Left ventricle myocardium inferior (tissue), 1 donor: ENCODE measurements around the gene PAN3. TPM values are rescaled to one million over a fixed set of nuclear protein-coding genes. Genes with fewer than 3 reads are reported as not detected.

Experiments used
- DNase-seq: peaks from one replicate; pipeline ENCODE4 v3.0.0-alpha.2; 2020
- H3K27ac ChIP-seq: fragments of 200-600 bp; replicated peaks from 2 replicates; pipeline ENCODE4 v1.8.0; 2021
- H3K27me3 ChIP-seq: fragments of 200-600 bp; 2 replicates; pipeline ENCODE4 v1.8.0; 2021; ENCODE audit warnings: low read depth
- H3K36me3 ChIP-seq: fragments of 200-600 bp; 2 replicates; pipeline ENCODE4 v1.8.0; 2021
- H3K4me1 ChIP-seq: fragments of 200-600 bp; 2 replicates; pipeline ENCODE4 v1.8.0; 2021
- H3K4me3 ChIP-seq: fragments of 200-600 bp; 2 replicates; pipeline ENCODE4 v1.8.0; 2021; ENCODE audit warnings: mild to moderate bottlenecking, moderate library complexity
- H3K9me3 ChIP-seq: fragments of 200-600 bp; replicated peaks from 2 replicates; pipeline ENCODE4 v1.8.0; 2021
- CTCF ChIP-seq: fragments of 200-600 bp; IDR thresholded peaks from 2 replicates; pipeline ENCODE4 v1.8.0; 2021; ENCODE audit warnings: antibody characterized with exemption, mild to moderate bottlenecking, borderline replicate concordance
- intact Hi-C: fragments of 100-400 bp; cut with micrococcal nuclease; formaldehyde crosslinking; loops from one replicate; pipeline ENCODE4 v1.11.0; 2022
- total RNA-seq: library from RNA; stranded (reverse); fragmentation: NEBNext Ultra II Directional; extraction: Animal tissue kit (Norgen Biotek cat#: 25700); gene quantifications from one replicate; pipeline ENCODE4 v1.2.1, GENCODE V29; 2021
- donor health status: DM: no; HTN: yes; CAD: no; lungs with severe emphysema.

Gene PAN3
- total RNA-seq, 1 donor from 2014 or later, result 9.6 TPM

GRCh38 chr13:28342251-28342650 is 203.9 kb downstream of the PAN3 start:
- DNase-seq, result no peak
- Histone ChIP-seq H3K27ac (no peak overlapping the region), H3K9me3 (no peaks in the 10 kb centered on the region), H3K36me3 (peaks cover 10% of the 10 kb centered on the region), H3K4me3 (no peak overlapping the region), H3K27me3 (no peaks in the 10 kb centered on the region), H3K4me1 (peaks cover 25% of the 10 kb centered on the region)
- intact Hi-C loops, result no loop called here
- TF ChIP-seq CTCF, result no peak

GRCh38 chr13:28344163-28344562 is 205.8 kb downstream of the PAN3 start:
- TF ChIP-seq CTCF, result no peak
- peaks cover 4% of the 10 kb centered on the region for H3K36me3 ChIP-seq
- no peak overlapping the region for H3K4me3 ChIP-seq
- H3K27me3 ChIP-seq, result no peaks in the 10 kb centered on the region
- intact Hi-C loops, result no loop called here
- H3K9me3 ChIP-seq, result no peaks in the 10 kb centered on the region
- H3K4me1 ChIP-seq, result peaks cover 6% of the 10 kb centered on the region
- no peak for DNase-seq
- no peak overlapping the region for H3K27ac ChIP-seq

Other genes with a start within 250 kb of the PAN3 start
- gene PDX1, start 218.5 kb upstream of the PAN3 start, total RNA-seq, result not detected
- gene CDX2, start 169.2 kb upstream of the PAN3 start, total RNA-seq, result not detected
- gene URAD, start 149.9 kb upstream of the PAN3 start, total RNA-seq, result not detected
- 0.05 TPM for gene FLT3, start 38.0 kb upstream of the PAN3 start, total RNA-seq